Measurements from ENCODE around the gene SYNGR3. TPM values are rescaled to one million over a fixed set of nuclear protein-coding genes. Genes with fewer than 3 reads are reported as not detected.
A peak's percentile ranks its signal among the peaks of the same experiment; 100 is the strongest.

SYNGR3 gene
- total and polyA plus RNA-seq, 2 of the 13 experiments (the other 11 are each of a cell fraction or from before 2014, with no cell fraction given) = 0.97 to 5.7 TPM

GRCh38 chr16:1940273-1941161 lies 49.3 kb upstream of the SYNGR3 start (continued):
- TF ChIP-seq PLSCR1 (CRISPR knock-in tag; IDR thresholded peaks at IDR 0.05; ENCODE audit: borderline replicate concordance) (no peak), ZNF121 (CRISPR knock-in tag; IDR thresholded peaks at IDR 0.05) (no peak; the same call in none of the 2 replicates), TEAD2 (CRISPR knock-in tag; IDR thresholded peaks at IDR 0.05) (no peak), PHF21A (CRISPR knock-in tag; IDR thresholded peaks at IDR 0.05) (peak; percentile 92), PCBP1 (IDR thresholded peaks at IDR 0.05; ENCODE audit: borderline replicate concordance, low read depth, low read length) (0 out of 2 replicates have a peak, but pooled peaks have one; percentile 22), GLI4 (CRISPR knock-in tag; IDR thresholded peaks at IDR 0.05; ENCODE audit: borderline replicate concordance) (0 out of 2 replicates have a peak, but pooled peaks have one; percentile 25), NCOA5 (CRISPR knock-in tag; IDR thresholded peaks at IDR 0.05) (no peak), NFATC3 (CRISPR knock-in tag; IDR thresholded peaks at IDR 0.05) (no peak), ZNF331 (CRISPR knock-in tag; IDR thresholded peaks at IDR 0.05) (peak; percentile 44)
- TF ChIP-seq, protein P1, sequence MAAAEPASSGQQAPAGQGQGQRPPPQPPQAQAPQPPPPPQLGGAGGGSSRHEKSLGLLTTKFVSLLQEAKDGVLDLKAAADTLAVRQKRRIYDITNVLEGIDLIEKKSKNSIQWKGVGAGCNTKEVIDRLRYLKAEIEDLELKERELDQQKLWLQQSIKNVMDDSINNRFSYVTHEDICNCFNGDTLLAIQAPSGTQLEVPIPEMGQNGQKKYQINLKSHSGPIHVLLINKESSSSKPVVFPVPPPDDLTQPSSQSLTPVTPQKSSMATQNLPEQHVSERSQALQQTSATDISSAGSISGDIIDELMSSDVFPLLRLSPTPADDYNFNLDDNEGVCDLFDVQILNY (CRISPR knock-in tag; conservative IDR thresholded peaks at IDR 0.05) = no peak
- TF ChIP-seq, protein P2, sequence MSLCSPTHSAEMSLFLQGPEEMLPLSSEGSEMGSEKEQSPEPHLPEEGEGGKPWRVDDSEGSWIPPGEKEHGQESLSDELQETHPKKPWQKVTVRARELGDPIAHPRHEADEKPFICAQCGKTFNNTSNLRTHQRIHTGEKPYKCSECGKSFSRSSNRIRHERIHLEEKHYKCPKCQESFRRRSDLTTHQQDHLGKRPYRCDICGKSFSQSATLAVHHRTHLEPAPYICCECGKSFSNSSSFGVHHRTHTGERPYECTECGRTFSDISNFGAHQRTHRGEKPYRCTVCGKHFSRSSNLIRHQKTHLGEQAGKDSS (CRISPR knock-in tag; IDR thresholded peaks at IDR 0.05; ENCODE audit: borderline replicate concordance, low read depth) = peak; percentile 35; the same call in 1 of the 2 replicates
- TF ChIP-seq, protein P3, sequence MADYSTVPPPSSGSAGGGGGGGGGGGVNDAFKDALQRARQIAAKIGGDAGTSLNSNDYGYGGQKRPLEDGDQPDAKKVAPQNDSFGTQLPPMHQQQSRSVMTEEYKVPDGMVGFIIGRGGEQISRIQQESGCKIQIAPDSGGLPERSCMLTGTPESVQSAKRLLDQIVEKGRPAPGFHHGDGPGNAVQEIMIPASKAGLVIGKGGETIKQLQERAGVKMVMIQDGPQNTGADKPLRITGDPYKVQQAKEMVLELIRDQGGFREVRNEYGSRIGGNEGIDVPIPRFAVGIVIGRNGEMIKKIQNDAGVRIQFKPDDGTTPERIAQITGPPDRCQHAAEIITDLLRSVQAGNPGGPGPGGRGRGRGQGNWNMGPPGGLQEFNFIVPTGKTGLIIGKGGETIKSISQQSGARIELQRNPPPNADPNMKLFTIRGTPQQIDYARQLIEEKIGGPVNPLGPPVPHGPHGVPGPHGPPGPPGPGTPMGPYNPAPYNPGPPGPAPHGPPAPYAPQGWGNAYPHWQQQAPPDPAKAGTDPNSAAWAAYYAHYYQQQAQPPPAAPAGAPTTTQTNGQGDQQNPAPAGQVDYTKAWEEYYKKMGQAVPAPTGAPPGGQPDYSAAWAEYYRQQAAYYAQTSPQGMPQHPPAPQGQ (CRISPR knock-in tag; IDR thresholded peaks at IDR 0.05; ENCODE audit: borderline replicate concordance) = no peak
- TF ChIP-seq, protein P4, sequence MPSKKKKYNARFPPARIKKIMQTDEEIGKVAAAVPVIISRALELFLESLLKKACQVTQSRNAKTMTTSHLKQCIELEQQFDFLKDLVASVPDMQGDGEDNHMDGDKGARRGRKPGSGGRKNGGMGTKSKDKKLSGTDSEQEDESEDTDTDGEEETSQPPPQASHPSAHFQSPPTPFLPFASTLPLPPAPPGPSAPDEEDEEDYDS (CRISPR knock-in tag; IDR thresholded peaks at IDR 0.05) = peak; percentile 69
- TF ChIP-seq, protein P5, sequence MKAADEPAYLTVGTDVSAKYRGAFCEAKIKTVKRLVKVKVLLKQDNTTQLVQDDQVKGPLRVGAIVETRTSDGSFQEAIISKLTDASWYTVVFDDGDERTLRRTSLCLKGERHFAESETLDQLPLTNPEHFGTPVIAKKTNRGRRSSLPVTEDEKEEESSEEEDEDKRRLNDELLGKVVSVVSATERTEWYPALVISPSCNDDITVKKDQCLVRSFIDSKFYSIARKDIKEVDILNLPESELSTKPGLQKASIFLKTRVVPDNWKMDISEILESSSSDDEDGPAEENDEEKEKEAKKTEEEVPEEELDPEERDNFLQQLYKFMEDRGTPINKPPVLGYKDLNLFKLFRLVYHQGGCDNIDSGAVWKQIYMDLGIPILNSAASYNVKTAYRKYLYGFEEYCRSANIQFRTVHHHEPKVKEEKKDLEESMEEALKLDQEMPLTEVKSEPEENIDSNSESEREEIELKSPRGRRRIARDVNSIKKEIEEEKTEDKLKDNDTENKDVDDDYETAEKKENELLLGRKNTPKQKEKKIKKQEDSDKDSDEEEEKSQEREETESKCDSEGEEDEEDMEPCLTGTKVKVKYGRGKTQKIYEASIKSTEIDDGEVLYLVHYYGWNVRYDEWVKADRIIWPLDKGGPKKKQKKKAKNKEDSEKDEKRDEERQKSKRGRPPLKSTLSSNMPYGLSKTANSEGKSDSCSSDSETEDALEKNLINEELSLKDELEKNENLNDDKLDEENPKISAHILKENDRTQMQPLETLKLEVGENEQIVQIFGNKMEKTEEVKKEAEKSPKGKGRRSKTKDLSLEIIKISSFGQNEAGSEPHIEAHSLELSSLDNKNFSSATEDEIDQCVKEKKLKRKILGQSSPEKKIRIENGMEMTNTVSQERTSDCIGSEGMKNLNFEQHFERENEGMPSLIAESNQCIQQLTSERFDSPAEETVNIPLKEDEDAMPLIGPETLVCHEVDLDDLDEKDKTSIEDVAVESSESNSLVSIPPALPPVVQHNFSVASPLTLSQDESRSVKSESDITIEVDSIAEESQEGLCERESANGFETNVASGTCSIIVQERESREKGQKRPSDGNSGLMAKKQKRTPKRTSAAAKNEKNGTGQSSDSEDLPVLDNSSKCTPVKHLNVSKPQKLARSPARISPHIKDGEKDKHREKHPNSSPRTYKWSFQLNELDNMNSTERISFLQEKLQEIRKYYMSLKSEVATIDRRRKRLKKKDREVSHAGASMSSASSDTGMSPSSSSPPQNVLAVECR (CRISPR knock-in tag; IDR thresholded peaks at IDR 0.05; ENCODE audit: borderline replicate concordance) = peak; percentile 77; the same call in 1 of the 2 replicates

All from HepG2 (cell line).